HG02973 (cell line): ENCODE data around the gene CRB3.

ENCODE experiments used
- ATAC-seq: cut with Tn5 transposase; IDR thresholded peaks from one replicate; pipeline ENCODE4 v1.9.1; 2021; ENCODE audit warnings: moderate library complexity; ENCODE audit not compliant: unreplicated experiment

The CRB3 gene

GRCh38 chr19:6465663-6466062 is 1.6 kb downstream of the CRB3 start:
- ATAC-seq = no peak

GRCh38 chr19:6466526-6467248 is 2.6 kb downstream of the CRB3 start:
- no peak for ATAC-seq

- ATAC-seq = no peak
Measured at GRCh38 chr19:6467384-6467783, 3.3 kb downstream of the CRB3 start.

- ATAC-seq = no peak
Measured at GRCh38 chr19:6470173-6470572, 6.1 kb downstream of the CRB3 start.

GRCh38 chr19:6471076-6471475 is 7.0 kb downstream of the CRB3 start:
- no peak for ATAC-seq

GRCh38 chr19:6472713-6473112 is 8.6 kb downstream of the CRB3 start:
- ATAC-seq = no peak

- ATAC-seq = no peak
Measured at GRCh38 chr19:6473647-6474046, 9.6 kb downstream of the CRB3 start.

- no peak for ATAC-seq
Measured at GRCh38 chr19:6475321-6476108, 11.4 kb downstream of the CRB3 start.

- no peak for ATAC-seq
Measured at GRCh38 chr19:6476155-6476895, 12.3 kb downstream of the CRB3 start.

GRCh38 chr19:6476896-6477431 is 12.9 kb downstream of the CRB3 start:
- ATAC-seq = no peak

- ATAC-seq = no peak
Measured at GRCh38 chr19:6478815-6479214, 14.7 kb downstream of the CRB3 start.

GRCh38 chr19:6479836-6480398 is 15.8 kb downstream of the CRB3 start:
- no peak for ATAC-seq

- no peak for ATAC-seq
Measured at GRCh38 chr19:6480848-6481415, 16.9 kb downstream of the CRB3 start.

- peak; percentile 60 for ATAC-seq
Measured at GRCh38 chr19:6481541-6482342, 17.7 kb downstream of the CRB3 start, which contains the start of gene DENND1C. Gene DENND1C, minus strand, starts transcription at chr19:6481787. Its CDS starts 92 bp downstream, at chr19:6481695.

- no peak for ATAC-seq
Measured at GRCh38 chr19:6482343-6482686, 18.2 kb downstream of the CRB3 start.

- ATAC-seq = no peak
Measured at GRCh38 chr19:6483235-6483634, 19.2 kb downstream of the CRB3 start.

GRCh38 chr19:6484230-6484629 is 20.2 kb downstream of the CRB3 start:
- ATAC-seq = no peak

GRCh38 chr19:6484831-6485230 is 20.8 kb downstream of the CRB3 start:
- ATAC-seq = no peak

- ATAC-seq = no peak
Measured at GRCh38 chr19:6489278-6490061, 25.4 kb downstream of the CRB3 start.
